ENCODE measurements around the gene ANKRD2. TPM values are rescaled to one million over a fixed set of nuclear protein-coding genes. Genes with fewer than 3 reads are reported as not detected.
"Not testable (repeated sequence)": the region's sequence is repeated elsewhere in the genome, so short reads cannot be mapped to it uniquely, and the experiment has no call there.

The ANKRD2 gene
- total RNA-seq, 6 experiments from 2014 or later: 0.28 to 0.81 (median 0.50) TPM; not detected in 2

GRCh38 chr10:97573021-97573420, 442 bp downstream of the ANKRD2 start:
- Histone ChIP-seq H3K9me3 (no peaks in the 10 kb centered on the region), H3K4me1 (peaks cover 0 to 19% (median 8%) of the 10 kb centered on the region in 4 donors), H3K27me3 (no peaks in the 10 kb centered on the region), H3K27ac (no peak overlapping the region), H3K36me3 (peaks cover 0 to 14% (median 0%) of the 10 kb centered on the region in 4 donors), H3K4me3 (no peak overlapping the region)
- ATAC-seq (no peak), DNase-seq (no peak)
- TF ChIP-seq POLR2A (IDR thresholded peaks at IDR 0.05) (no peak), CTCF (IDR thresholded peaks at IDR 0.05) (no peak)
- intact Hi-C loops (cut with DNase I): no loop called here
- no CpG with 5 or more reads among the region's 2 CpGs for WGBS (ENCODE audit: insufficient coverage, low coverage, low lambda C conversion rate, missing lambda C conversion rate)

- Histone ChIP-seq H3K4me3 (no peak overlapping the region), H3K27ac (no peak overlapping the region), H3K4me1 (peaks cover 0 to 19% (median 8%) of the 10 kb centered on the region in 4 donors), H3K9me3 (no peaks in the 10 kb centered on the region), H3K27me3 (no peaks in the 10 kb centered on the region), H3K36me3 (peaks cover 0 to 12% (median 0%) of the 10 kb centered on the region in 4 donors)
- intact Hi-C loops (cut with DNase I): no loop called here
- DNase-seq (no peak), ATAC-seq (no peak)
- WGBS (ENCODE audit: insufficient coverage, low coverage, low lambda C conversion rate, missing lambda C conversion rate): 66% methylated on average over 2 of the region's 2 CpGs
- TF ChIP-seq POLR2A (IDR thresholded peaks at IDR 0.05) (no peak), CTCF (IDR thresholded peaks at IDR 0.05) (no peak)
These were observed 1.1 kb downstream of the ANKRD2 start for GRCh38 chr10:97573672-97574071.

- Histone ChIP-seq H3K4me3 (no peak overlapping the region), H3K9me3 (no peaks in the 10 kb centered on the region), H3K27ac (peak overlapping the region; percentile 49 to 83 (median 62)), H3K27me3 (no peaks in the 10 kb centered on the region), H3K4me1 (peaks cover 0 to 19% (median 8%) of the 10 kb centered on the region in 4 donors), H3K36me3 (peaks cover 0 to 7% (median 0%) of the 10 kb centered on the region in 4 donors)
- TF ChIP-seq POLR2A (IDR thresholded peaks at IDR 0.05) (no peak), CTCF (IDR thresholded peaks at IDR 0.05) (no peak)
- peak; percentile 86 to 90 (median 88) for ATAC-seq
- WGBS (ENCODE audit: insufficient coverage, low coverage, low lambda C conversion rate, missing lambda C conversion rate): 46% methylated on average over 3 of the region's 4 CpGs
- peak; percentile 80 to 91 (median 89) for DNase-seq
- intact Hi-C loops (cut with DNase I): no loop called here
These were observed 2.0 kb downstream of the ANKRD2 start for GRCh38 chr10:97574374-97575126.

GRCh38 chr10:97575127-97575668, 2.6 kb downstream of the ANKRD2 start:
- intact Hi-C loops (cut with DNase I): no loop called here
- no peak overlapping the region for H3K4me3 ChIP-seq
- TF ChIP-seq POLR2A (IDR thresholded peaks at IDR 0.05): no peak
- TF ChIP-seq CTCF (IDR thresholded peaks at IDR 0.05): no peak
- no peaks in the 10 kb centered on the region for H3K27me3 ChIP-seq
- H3K4me1 ChIP-seq: peaks cover 0 to 19% (median 8%) of the 10 kb centered on the region in 4 donors
- H3K9me3 ChIP-seq: no peaks in the 10 kb centered on the region
- H3K27ac ChIP-seq: peak overlapping the region; percentile 49 to 83 (median 62)
- ATAC-seq (no peak), DNase-seq (no peak)
- H3K36me3 ChIP-seq: peaks cover 0 to 6% (median 0%) of the 10 kb centered on the region in 4 donors
- 69% methylated on average over 2 of the region's 6 CpGs for WGBS (ENCODE audit: insufficient coverage, low coverage, low lambda C conversion rate, missing lambda C conversion rate)

GRCh38 chr10:97576487-97576886, 3.9 kb downstream of the ANKRD2 start:
- H3K27ac ChIP-seq; intact Hi-C loops (cut with DNase I); DNase-seq; H3K9me3 ChIP-seq; ATAC-seq; H3K27me3 ChIP-seq; H3K4me3 ChIP-seq; H3K36me3 ChIP-seq: not testable (repeated sequence)
- WGBS (ENCODE audit: insufficient coverage, low coverage, low lambda C conversion rate, missing lambda C conversion rate): 54% methylated on average over 5 of the region's 5 CpGs
- peaks cover 0 to 19% (median 8%) of the 10 kb centered on the region in 4 donors for H3K4me1 ChIP-seq

Measured in right lobe of liver (tissue), 6 donors.